ENCODE data around the gene STRBP. TPM values are rescaled to one million over a fixed set of nuclear protein-coding genes. Genes with fewer than 3 reads are reported as not detected.

Gene STRBP
- total RNA-seq, 1 experiment from 2014 or later = 96.3 TPM

GRCh38 chr9:123131993-123132392 is 136.4 kb downstream of the STRBP start:
- peak; percentile 42; the same call in 1 of the 2 replicates for TF ChIP-seq HMGA2 (CRISPR knock-in tag; IDR thresholded peaks at IDR 0.05)
- TF ChIP-seq, protein P1, sequence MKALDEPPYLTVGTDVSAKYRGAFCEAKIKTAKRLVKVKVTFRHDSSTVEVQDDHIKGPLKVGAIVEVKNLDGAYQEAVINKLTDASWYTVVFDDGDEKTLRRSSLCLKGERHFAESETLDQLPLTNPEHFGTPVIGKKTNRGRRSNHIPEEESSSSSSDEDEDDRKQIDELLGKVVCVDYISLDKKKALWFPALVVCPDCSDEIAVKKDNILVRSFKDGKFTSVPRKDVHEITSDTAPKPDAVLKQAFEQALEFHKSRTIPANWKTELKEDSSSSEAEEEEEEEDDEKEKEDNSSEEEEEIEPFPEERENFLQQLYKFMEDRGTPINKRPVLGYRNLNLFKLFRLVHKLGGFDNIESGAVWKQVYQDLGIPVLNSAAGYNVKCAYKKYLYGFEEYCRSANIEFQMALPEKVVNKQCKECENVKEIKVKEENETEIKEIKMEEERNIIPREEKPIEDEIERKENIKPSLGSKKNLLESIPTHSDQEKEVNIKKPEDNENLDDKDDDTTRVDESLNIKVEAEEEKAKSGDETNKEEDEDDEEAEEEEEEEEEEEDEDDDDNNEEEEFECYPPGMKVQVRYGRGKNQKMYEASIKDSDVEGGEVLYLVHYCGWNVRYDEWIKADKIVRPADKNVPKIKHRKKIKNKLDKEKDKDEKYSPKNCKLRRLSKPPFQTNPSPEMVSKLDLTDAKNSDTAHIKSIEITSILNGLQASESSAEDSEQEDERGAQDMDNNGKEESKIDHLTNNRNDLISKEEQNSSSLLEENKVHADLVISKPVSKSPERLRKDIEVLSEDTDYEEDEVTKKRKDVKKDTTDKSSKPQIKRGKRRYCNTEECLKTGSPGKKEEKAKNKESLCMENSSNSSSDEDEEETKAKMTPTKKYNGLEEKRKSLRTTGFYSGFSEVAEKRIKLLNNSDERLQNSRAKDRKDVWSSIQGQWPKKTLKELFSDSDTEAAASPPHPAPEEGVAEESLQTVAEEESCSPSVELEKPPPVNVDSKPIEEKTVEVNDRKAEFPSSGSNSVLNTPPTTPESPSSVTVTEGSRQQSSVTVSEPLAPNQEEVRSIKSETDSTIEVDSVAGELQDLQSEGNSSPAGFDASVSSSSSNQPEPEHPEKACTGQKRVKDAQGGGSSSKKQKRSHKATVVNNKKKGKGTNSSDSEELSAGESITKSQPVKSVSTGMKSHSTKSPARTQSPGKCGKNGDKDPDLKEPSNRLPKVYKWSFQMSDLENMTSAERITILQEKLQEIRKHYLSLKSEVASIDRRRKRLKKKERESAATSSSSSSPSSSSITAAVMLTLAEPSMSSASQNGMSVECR (CRISPR knock-in tag; IDR thresholded peaks at IDR 0.05; ENCODE audit: borderline replicate concordance) = no peak
- Mint-ChIP-seq H3K4me3 (no peak overlapping the region), H3K9me3 (no peaks in the 10 kb centered on the region), H3K4me1 (no peaks in the 10 kb centered on the region), H3K27ac (no peak overlapping the region), H3K27me3 (ENCODE audit: low read depth) (no peaks in the 10 kb centered on the region), H3K36me3 (peaks cover 24% of the 10 kb centered on the region)
- no peak for ATAC-seq
- ChIA-PET POLR2A (interaction anchor here (0.6 kb wide), 1 partner anchor 88 kb away, joined by 6 read pairs; no protein-coding TSS in a partner anchor), CTCF (no interaction called here)
- no peak for DNase-seq (ENCODE audit: low spot score)

DNA sequence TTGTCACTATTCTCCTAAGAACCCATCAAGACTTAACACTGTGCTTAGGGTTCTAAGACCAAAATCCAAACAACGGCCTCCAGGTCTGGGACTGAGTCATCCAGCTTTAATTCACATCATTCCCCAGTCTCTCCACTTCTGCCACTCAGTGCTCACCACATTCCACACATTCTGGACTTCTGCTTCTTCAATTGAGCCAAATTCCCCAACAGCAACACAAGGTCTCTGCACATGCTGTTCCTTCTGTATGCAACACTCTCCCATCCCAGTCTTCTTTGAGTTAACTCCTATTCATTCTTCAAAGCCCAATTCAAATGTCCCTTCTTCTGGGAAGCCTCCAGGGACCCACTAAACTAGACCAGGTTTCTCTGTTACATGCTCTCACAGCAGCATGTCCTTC is 137.1 kb downstream of the STRBP start:
- ATAC-seq (no peak), DNase-seq (ENCODE audit: low spot score) (no peak)
- TF ChIP-seq PREB (CRISPR knock-in tag; IDR thresholded peaks at IDR 0.05; ENCODE audit: borderline replicate concordance) = no peak
- H3K4me3 Mint-ChIP-seq = no peak overlapping the region
- H3K36me3 Mint-ChIP-seq = peaks cover 25% of the 10 kb centered on the region
- ChIA-PET CTCF (interaction anchor here (1.6 kb wide), 1 partner anchor 94 kb away, joined by 4 read pairs; no protein-coding TSS in a partner anchor), POLR2A (interaction anchor here (0.6 kb wide), 1 partner anchor 87 kb away, joined by 6 read pairs; no protein-coding TSS in a partner anchor)
- no peaks in the 10 kb centered on the region for H3K27me3 Mint-ChIP-seq (ENCODE audit: low read depth)
- no peaks in the 10 kb centered on the region for H3K9me3 Mint-ChIP-seq
- no peak overlapping the region for H3K27ac Mint-ChIP-seq
- H3K4me1 Mint-ChIP-seq = peaks cover 5% of the 10 kb centered on the region

DNA sequence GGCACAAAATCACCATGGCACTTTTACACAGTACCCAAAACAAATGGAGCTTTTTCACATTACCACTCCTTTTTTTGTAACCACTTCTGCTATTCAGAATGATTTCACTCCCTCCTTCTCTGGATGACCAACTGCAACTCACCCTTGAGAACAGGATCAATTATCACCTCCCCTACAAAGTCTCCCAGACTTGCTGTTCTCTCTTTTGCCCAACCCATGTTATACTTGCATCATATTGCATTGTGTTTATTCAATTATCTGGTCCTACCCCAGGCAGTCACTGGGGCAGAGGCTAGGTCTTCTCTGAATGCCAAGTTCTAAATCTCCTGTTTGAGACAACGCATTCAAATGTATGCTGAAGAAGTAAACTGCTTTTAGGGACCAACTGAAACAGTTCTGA is 139.0 kb downstream of the STRBP start:
- no peak for ATAC-seq
- peaks cover 19% of the 10 kb centered on the region for H3K36me3 Mint-ChIP-seq
- CTCF ChIA-PET = no interaction called here
- no peak for TF ChIP-seq JUN (CRISPR knock-in tag; IDR thresholded peaks at IDR 0.05)
- no peak for TF ChIP-seq ZNF281 (CRISPR knock-in tag; IDR thresholded peaks at IDR 0.05)
- TF ChIP-seq NR1H2 (CRISPR knock-in tag; IDR thresholded peaks at IDR 0.05) = no peak
- TF ChIP-seq ZBTB43 (CRISPR knock-in tag; IDR thresholded peaks at IDR 0.05) = no peak
- no peak for TF ChIP-seq HMGA2 (CRISPR knock-in tag; IDR thresholded peaks at IDR 0.05)
- TF ChIP-seq SMAD3 (CRISPR knock-in tag; IDR thresholded peaks at IDR 0.05; ENCODE audit: borderline replicate concordance) = no peak
- TF ChIP-seq TCF7 (CRISPR knock-in tag; IDR thresholded peaks at IDR 0.05; ENCODE audit: low read depth) = no peak
- no peak for TF ChIP-seq ZNF138 (CRISPR knock-in tag; conservative IDR thresholded peaks at IDR 0.05)
- TF ChIP-seq TP53 (CRISPR knock-in tag; IDR thresholded peaks at IDR 0.05) = no peak
- no peak for TF ChIP-seq GTF2I (CRISPR knock-in tag; conservative IDR thresholded peaks at IDR 0.05)
- TF ChIP-seq, protein P2, sequence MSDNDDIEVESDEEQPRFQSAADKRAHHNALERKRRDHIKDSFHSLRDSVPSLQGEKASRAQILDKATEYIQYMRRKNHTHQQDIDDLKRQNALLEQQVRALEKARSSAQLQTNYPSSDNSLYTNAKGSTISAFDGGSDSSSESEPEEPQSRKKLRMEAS (CRISPR knock-in tag; IDR thresholded peaks at IDR 0.05) = no peak
- TF ChIP-seq, protein P3, sequence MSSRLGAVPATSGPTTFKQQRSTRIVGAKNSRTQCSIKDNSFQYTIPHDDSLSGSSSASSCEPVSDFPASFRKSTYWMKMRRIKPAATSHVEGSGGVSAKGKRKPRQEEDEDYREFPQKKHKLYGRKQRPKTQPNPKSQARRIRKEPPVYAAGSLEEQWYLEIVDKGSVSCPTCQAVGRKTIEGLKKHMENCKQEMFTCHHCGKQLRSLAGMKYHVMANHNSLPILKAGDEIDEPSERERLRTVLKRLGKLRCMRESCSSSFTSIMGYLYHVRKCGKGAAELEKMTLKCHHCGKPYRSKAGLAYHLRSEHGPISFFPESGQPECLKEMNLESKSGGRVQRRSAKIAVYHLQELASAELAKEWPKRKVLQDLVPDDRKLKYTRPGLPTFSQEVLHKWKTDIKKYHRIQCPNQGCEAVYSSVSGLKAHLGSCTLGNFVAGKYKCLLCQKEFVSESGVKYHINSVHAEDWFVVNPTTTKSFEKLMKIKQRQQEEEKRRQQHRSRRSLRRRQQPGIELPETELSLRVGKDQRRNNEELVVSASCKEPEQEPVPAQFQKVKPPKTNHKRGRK (CRISPR knock-in tag; IDR thresholded peaks at IDR 0.05; ENCODE audit: borderline replicate concordance) = no peak
- TF ChIP-seq NFYB (CRISPR knock-in tag; conservative IDR thresholded peaks at IDR 0.05; ENCODE audit: low read depth) = no peak
- TF ChIP-seq ZNF425 (CRISPR knock-in tag; conservative IDR thresholded peaks at IDR 0.05) = no peak

More for the DNA sequence above, 139.0 kb downstream of the STRBP start:
- H3K27ac Mint-ChIP-seq = peak overlapping the region; percentile 81; the same call in 1 of the 2 replicates
- H3K4me3 Mint-ChIP-seq = no peak overlapping the region
- no peaks in the 10 kb centered on the region for H3K9me3 Mint-ChIP-seq
- peaks cover 18% of the 10 kb centered on the region for H3K4me1 Mint-ChIP-seq
- H3K27me3 Mint-ChIP-seq (ENCODE audit: low read depth) = no peaks in the 10 kb centered on the region
- no peak for DNase-seq (ENCODE audit: low spot score)
- POLR2A ChIA-PET = no interaction called here
